ENCODE data around the gene FGG.

DNA sequence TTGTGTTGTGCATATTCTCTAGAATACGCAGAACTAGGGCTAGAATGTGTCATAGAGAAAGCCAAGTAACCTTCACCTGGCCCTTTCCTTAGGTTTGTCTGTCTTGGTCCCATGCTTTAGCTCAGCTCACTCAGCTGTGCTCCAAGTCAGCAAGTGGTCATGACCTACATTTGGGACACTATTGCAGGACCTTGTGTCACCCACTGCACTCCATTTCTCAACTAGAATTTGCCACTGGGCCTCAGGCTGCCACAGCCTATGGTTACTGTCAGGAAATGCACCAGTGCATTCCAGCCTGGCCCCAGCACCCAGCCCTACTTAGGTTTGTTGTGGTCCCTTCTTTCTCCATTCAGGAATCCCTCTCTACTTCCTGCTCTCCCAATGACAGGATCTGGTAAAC is 7.7 kb upstream of the FGG start:
- TF ChIP-seq, protein P1, sequence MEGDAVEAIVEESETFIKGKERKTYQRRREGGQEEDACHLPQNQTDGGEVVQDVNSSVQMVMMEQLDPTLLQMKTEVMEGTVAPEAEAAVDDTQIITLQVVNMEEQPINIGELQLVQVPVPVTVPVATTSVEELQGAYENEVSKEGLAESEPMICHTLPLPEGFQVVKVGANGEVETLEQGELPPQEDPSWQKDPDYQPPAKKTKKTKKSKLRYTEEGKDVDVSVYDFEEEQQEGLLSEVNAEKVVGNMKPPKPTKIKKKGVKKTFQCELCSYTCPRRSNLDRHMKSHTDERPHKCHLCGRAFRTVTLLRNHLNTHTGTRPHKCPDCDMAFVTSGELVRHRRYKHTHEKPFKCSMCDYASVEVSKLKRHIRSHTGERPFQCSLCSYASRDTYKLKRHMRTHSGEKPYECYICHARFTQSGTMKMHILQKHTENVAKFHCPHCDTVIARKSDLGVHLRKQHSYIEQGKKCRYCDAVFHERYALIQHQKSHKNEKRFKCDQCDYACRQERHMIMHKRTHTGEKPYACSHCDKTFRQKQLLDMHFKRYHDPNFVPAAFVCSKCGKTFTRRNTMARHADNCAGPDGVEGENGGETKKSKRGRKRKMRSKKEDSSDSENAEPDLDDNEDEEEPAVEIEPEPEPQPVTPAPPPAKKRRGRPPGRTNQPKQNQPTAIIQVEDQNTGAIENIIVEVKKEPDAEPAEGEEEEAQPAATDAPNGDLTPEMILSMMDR (IDR thresholded peaks at IDR 0.05) = no peak
- no peak for TF ChIP-seq EZH2 (IDR thresholded peaks at IDR 0.05; ENCODE audit: borderline replicate concordance, insufficient read depth, low read depth, low read length, poor library complexity, severe bottlenecking)

Data from B cell (primary cell).